Inflammatory macrophage treated with lipopolysaccharide for 4 hours (primary cell): ENCODE data around the gene SGIP1.

ENCODE experiments used
- DNase-seq: peaks from one replicate; pipeline ENCODE4 v3.0.0-alpha.2; 2020

SGIP1 gene

DNA sequence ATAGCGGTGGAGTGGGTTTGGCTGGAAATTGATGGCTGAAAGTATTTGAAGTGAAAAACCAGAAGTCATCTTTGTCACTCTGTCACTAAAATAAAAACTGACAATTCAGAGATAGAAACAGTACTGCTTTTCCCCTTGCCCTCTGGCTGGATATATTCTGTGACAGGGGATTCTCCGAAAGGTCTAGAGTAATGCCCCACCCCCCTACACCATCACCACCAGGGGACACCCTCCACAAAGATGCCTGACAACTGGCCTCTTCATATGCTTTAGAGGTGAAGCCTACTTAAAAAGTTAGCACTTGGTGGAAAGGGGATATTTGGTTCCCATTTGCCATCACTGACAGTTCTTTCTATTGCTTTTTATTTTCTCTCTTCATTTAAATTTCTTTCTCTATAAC, 73.5 kb downstream of the SGIP1 start:
- no peak for DNase-seq

- no peak for DNase-seq
Measured at GRCh38 chr1:66613187-66613586, 79.2 kb downstream of the SGIP1 start.

DNA sequence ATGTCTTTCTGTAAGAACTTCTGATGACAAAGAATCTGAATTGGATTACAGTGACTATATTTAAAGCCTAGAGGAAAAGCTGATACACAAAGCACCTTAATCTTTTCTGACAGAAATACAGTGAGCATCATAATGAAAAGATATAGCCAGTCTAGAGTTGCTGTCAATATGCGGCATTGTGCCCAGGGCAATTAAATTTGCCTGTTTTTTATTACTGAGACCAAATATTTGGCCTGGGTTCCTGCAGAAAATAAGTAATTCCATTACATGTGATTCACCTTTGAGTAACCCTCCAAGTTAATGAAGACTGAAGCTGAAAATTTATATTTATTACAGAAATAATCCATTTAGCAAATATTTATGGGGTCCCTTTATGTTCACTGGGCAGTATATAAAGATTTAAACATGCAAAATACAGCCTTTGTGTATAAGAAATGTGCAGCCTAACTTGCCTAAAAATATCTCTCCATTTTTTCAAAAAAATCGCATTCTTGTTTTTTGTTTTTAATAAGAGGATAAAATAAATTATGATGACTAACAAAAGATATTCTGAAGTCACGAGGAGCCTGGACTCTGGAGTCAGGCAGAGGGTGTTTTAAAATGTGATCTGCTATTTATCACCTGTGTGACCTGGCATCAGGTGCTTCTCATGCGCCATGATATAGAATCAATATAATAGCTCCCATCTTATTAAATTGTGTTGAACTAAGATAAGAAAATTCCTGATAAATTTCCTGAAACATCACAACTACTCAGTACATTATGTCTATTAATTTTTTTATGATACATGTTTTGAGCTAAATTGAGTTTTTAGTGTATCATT, 83.6 kb downstream of the SGIP1 start:
- DNase-seq: no peak

DNA sequence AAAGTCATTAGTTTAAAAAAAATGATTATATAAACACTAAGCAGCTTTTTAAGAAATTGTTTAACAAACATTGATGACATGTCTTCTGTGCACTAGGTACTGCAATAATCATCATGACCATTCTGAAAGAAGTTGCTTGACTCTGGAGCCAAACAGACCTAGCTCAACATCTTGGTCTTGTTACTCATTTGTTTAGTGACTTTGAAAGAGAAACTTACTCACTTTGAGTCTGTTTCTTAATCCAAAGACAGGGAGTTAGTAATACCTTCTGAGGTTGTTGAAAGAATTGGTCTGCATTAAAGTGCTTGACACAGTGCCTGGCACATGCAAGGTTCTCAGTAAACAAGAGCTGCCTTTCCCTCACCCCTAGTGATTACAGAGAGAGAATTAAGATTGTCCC, 84.4 kb downstream of the SGIP1 start:
- DNase-seq: no peak

DNA sequence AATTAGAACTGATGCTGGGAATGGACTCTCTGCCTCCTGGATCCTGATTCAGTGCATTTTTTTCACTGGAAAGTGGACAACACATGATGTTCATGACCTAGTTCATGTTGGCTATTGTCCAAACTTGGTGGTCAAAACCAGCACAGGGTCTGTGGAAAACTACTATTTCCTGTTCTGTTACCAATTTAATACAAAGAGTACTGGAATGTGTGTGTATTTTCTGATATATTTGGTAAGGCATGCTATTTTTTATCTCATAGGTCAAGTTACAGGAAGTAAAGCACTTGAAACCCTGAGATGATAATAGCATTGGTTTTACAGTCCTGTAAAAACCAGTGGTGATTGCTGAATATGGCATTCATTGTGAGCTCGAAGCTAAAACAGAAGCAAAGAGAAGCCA, 89.9 kb downstream of the SGIP1 start:
- DNase-seq: no peak

- no peak for DNase-seq
Measured at GRCh38 chr1:66624412-66625060, 90.6 kb downstream of the SGIP1 start.

- no peak for DNase-seq
Measured at GRCh38 chr1:66626261-66626660, 92.3 kb downstream of the SGIP1 start.

DNA sequence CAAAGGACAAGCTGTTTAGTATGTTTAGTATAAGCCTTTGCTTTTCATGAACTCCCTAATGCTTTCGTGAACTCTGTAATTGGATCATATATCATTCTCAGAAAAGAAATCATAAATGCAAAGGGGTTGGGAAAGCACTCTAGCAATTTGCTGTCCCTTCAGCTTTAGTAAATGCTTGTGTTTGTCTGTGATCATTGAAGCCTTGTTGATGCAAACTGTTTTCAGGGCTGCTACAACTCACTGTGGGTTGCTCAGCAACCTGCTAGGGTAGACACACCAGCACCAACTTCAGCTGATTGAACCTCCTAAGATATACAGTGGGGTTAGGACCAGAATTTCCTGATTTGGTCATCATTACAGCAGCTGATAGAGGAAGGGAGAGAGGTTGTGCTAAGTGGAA, 95.0 kb downstream of the SGIP1 start:
- DNase-seq: no peak

GRCh38 chr1:66633159-66633558, 99.2 kb downstream of the SGIP1 start:
- DNase-seq: no peak

GRCh38 chr1:66637146-66637545, 103.2 kb downstream of the SGIP1 start:
- no peak for DNase-seq

GRCh38 chr1:66641891-66642473, 108.0 kb downstream of the SGIP1 start:
- DNase-seq: no peak

DNA sequence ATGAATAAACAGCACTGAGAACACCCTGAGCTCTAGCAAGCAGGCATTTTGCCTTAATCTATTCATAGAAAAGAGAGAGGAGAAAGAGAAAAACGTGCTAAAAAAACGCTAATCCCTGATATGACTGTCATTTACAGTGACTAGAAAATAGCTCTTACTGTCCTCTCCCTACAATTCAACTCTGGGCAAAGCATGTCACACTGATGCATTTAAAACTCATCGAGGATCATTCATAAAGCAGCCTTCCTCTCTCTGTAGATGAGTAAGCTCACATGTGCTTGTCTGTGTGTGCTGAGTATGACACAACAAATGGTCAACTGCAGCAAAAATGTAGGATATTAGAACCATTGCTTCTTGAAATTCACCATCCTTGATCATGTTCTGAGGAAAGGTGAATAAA, 109.0 kb downstream of the SGIP1 start:
- no peak for DNase-seq

DNA sequence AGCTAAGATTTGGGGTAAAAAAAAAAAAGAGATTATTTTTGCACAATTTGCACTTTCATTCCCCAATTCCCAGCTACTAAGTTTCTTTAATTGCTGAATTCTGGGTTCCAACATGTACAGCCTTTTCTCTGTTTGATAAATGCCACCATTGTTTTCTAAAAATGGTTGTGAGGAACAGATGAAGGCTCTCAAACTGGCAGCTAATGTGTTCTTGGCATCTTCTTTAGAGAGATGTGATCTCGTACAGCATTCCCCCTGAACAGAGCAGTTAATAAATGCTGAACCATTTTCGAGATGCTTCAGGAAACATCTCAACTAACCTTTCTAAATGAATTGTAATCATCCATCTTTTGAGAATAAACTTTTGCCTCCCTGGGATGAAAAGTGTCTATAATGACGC, 110.4 kb downstream of the SGIP1 start:
- DNase-seq: no peak

DNA sequence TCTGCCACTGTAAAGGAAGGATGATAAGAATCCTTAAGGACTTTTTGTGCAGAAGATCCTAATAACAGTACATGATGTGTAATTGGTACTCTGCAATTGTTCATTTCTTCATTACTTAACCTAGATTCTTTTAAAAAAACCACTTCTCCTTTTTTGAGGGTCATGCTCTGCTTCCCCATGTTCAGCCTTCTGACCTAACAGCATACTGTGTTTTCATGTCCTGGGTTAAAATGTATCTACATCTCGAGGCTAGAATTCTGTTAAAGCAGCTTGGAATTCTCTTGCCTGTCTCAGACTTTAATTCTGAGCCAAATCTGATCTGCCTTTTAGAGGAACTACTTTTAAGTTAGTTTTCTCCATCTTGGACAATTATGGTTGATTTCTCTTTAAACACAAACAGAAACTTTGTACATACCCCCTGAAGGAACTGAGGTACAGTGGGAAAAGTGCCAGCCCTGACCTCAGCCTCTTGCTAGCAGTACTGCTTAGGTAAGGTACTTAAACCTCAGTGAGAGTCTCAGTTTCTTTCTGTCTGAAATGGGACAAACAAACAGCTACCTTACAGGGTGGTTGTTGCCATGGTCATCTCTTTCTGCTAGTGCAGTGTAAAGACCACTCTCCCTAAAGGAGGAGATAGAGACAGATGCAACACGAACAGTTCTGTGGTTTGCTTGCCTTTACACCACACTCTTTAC, 115.1 kb downstream of the SGIP1 start:
- DNase-seq: peak; percentile 78

DNA sequence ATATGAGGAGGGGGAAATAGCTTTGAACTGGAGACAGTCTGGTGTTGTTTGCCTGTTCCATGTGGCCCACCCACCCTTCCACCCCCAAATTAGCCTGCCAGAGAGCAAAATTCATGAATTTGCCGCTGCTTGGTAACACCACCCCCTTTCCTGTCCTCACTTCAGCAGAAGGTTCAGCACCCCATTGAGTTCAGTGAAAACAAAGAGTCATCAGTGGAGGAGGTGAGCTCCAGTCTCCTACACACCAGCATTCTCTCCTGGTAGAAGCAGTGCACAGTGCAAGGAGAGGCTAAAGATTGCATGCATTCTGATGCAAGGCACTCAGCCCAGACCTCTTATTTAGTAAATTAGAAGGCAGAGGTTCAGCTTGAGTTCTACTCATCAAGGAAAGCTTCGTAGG, 118.6 kb downstream of the SGIP1 start:
- DNase-seq: no peak

DNA sequence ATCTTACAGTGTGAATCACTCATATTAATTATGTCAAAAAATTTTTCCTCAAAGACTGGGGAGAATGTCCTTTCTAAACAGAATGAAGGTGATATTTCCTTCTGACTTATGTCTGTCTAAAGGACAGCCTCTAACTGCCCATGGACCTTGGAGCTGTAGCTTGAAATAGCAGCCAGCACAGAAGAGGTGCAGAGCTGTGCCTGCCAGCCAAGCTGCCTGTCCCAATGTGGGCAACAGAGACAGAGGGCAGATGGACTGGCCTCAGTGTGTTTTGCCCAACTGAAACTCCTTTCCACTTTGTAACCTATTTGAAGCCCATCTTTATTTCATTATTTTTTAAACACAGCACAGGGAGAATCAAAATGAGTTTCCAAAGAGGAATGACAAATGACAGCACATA, 120.7 kb downstream of the SGIP1 start:
- no peak for DNase-seq

- DNase-seq: no peak
Measured at GRCh38 chr1:66671455-66671854, 137.5 kb downstream of the SGIP1 start.

- no peak for DNase-seq
Measured at GRCh38 chr1:66676613-66677298, 142.8 kb downstream of the SGIP1 start.

GRCh38 chr1:66678146-66678545, 144.2 kb downstream of the SGIP1 start:
- DNase-seq: no peak

DNA sequence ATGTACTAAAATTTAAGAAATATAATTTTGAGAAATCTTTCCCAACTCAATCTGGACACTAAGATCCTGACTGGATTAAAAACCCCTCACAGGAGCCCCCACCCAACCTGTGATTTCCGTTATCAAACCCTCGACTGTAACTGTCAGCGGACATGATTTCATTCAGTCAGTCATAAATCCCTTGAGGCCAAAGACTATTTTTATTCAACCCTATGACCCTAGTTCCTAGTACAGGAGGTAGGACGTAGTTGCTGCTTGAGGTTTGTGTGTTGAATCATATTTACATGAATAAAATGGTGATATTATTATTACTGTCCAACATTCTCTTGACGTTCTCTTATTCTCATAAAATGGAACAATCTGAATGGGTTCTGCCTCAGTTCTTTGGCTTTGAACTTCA, 145.2 kb downstream of the SGIP1 start:
- DNase-seq: no peak

DNA sequence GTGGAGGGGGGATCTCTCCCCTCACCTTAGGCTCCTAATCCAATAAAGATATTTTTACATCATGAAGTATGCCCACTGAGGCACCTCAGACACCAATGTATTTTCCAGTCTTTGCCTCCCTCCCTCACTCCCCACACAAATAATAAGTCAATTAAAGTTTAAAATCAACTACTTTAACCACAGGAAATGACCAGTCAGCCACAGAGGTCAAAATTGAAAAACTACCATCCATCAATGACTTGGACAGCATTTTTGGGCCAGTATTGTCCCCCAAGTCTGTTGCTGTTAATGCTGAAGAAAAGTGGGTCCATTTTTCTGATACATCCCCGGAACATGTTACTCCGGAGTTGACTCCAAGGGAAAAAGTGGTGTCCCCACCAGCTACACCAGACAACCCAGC, 147.7 kb downstream of the SGIP1 start:
- no peak for DNase-seq

GRCh38 chr1:66682106-66682505, 148.2 kb downstream of the SGIP1 start:
- no peak for DNase-seq

DNA sequence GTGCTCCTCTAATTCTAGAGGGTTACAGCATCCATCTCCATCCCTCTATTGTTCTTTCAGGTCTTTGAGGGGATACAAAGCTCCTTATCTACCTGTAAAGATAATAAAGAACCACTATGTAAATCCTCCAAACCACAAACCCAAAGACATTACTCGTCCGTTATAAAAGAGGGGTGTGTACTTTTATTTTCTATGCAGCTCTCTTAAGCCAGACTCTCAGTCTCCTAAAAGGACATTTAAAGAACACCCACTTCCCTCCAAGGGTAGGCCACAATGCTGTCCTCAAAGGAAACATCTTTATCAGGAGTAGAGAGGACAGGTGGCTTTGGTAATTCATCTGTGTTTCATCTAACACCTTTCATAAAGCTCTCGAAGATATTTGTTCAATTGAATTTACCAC, 150.4 kb downstream of the SGIP1 start:
- DNase-seq: no peak
